ENCODE measurements around the gene PCSK6.

PCSK6 gene

GRCh38 chr15:101411085-101411484 lies 78.4 kb downstream of the PCSK6 start:
- DNase-seq (ENCODE audit: low spot score) = no peak
- TF ChIP-seq CTCF (conservative IDR thresholded peaks at IDR 0.05; ENCODE audit: low read depth) = no peak
- H3K27ac ChIP-seq = no peak overlapping the region
- ChIA-PET CTCF (interaction anchor here (0.5 kb wide), 1 partner anchor 21 kb away, joined by 3 read pairs; no protein-coding TSS in a partner anchor), POLR2A (ENCODE audit: low non-redundant PET) (no interaction called here)

GRCh38 chr15:101410612-101411011 lies 78.9 kb downstream of the PCSK6 start:
- ChIA-PET CTCF (interaction anchor here (0.9 kb wide), 1 partner anchor 137 kb away, joined by 3 read pairs; no protein-coding TSS in a partner anchor), POLR2A (ENCODE audit: low non-redundant PET) (no interaction called here)

GRCh38 chr15:101409621-101410020 lies 79.9 kb downstream of the PCSK6 start:
- DNase-seq (ENCODE audit: low spot score) = no peak
- TF ChIP-seq CTCF (conservative IDR thresholded peaks at IDR 0.05; ENCODE audit: low read depth) = no peak
- H3K27ac ChIP-seq = no peak overlapping the region
- ChIA-PET CTCF (interaction anchor here (0.9 kb wide), 1 partner anchor 138 kb away, joined by 3 read pairs; no protein-coding TSS in a partner anchor), POLR2A (ENCODE audit: low non-redundant PET) (no interaction called here)

More at GRCh38 chr15:101410612-101411011, 78.9 kb downstream of the PCSK6 start:
- no peak overlapping the region for H3K27ac ChIP-seq
- TF ChIP-seq CTCF (conservative IDR thresholded peaks at IDR 0.05; ENCODE audit: low read depth) = no peak
- no peak for DNase-seq (ENCODE audit: low spot score)

- H3K27ac ChIP-seq = no peak overlapping the region
- CTCF ChIA-PET = no interaction called here
- POLR2A ChIA-PET (ENCODE audit: low non-redundant PET) = no interaction called here
- DNase-seq (ENCODE audit: low spot score) = no peak
- TF ChIP-seq CTCF (conservative IDR thresholded peaks at IDR 0.05; ENCODE audit: low read depth) = no peak
Measured at GRCh38 chr15:101407966-101408775, 81.3 kb downstream of the PCSK6 start.

- POLR2A ChIA-PET (ENCODE audit: low non-redundant PET) = no interaction called here
- CTCF ChIA-PET = no interaction called here
- no peak for DNase-seq (ENCODE audit: low spot score)
- no peak overlapping the region for H3K27ac ChIP-seq
- TF ChIP-seq CTCF (conservative IDR thresholded peaks at IDR 0.05; ENCODE audit: low read depth) = no peak
Measured at GRCh38 chr15:101407439-101407838, 82.1 kb downstream of the PCSK6 start.

- no peak for TF ChIP-seq CTCF (conservative IDR thresholded peaks at IDR 0.05; ENCODE audit: low read depth)
- ChIA-PET CTCF (no interaction called here), POLR2A (ENCODE audit: low non-redundant PET) (no interaction called here)
- no peak for DNase-seq (ENCODE audit: low spot score)
- H3K27ac ChIP-seq = no peak overlapping the region
Measured at GRCh38 chr15:101406526-101407195, 82.8 kb downstream of the PCSK6 start.
